ENCODE measurements around the gene RFX1. TPM values are rescaled to one million over a fixed set of nuclear protein-coding genes. Genes with fewer than 3 reads are reported as not detected.
"Not testable (repeated sequence)": the region's sequence is repeated elsewhere in the genome, so short reads cannot be mapped to it uniquely, and the experiment has no call there.

Gene RFX1
- total RNA-seq, 1 donor from 2014 or later: 15.2 TPM

DNA sequence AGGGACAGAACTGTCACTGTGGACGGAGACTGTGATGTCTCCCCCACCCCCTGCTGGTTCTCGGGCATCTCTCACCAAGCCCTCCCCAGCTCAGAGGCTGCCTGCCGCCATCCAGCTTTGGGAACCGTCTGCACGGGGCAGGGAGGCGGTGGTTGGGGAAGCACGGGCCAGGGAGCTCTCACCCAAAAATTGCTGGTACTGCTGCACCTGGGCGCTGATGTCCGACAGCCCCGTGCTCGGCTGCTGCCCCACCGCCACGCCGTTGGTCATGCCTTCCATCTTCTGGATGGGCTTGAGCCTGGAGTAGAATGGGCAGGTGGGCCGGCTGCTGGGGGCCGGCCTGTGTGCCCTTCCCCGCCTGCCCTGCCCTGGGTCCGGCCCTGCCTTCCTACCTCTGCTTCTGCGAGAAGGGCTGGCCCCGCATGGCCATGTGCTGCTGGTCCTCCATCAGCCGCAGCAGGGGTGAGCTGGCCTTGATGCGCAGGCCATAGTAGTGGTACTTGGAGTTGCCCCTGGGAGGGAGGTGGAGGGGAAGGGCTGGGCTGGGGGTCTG lies 37.7 kb downstream of the RFX1 start:
- H3K4me3 ChIP-seq: no peak overlapping the region
- H3K27ac ChIP-seq (replicated peaks): no peak overlapping the region
- H3K36me3 ChIP-seq: peaks cover 96% of the 10 kb centered on the region
- no peak for DNase-seq
- no peaks in the 10 kb centered on the region for H3K9me3 ChIP-seq (replicated peaks)
- TF ChIP-seq, protein P1, sequence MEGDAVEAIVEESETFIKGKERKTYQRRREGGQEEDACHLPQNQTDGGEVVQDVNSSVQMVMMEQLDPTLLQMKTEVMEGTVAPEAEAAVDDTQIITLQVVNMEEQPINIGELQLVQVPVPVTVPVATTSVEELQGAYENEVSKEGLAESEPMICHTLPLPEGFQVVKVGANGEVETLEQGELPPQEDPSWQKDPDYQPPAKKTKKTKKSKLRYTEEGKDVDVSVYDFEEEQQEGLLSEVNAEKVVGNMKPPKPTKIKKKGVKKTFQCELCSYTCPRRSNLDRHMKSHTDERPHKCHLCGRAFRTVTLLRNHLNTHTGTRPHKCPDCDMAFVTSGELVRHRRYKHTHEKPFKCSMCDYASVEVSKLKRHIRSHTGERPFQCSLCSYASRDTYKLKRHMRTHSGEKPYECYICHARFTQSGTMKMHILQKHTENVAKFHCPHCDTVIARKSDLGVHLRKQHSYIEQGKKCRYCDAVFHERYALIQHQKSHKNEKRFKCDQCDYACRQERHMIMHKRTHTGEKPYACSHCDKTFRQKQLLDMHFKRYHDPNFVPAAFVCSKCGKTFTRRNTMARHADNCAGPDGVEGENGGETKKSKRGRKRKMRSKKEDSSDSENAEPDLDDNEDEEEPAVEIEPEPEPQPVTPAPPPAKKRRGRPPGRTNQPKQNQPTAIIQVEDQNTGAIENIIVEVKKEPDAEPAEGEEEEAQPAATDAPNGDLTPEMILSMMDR (IDR thresholded peaks at IDR 0.05; ENCODE audit: borderline replicate concordance): no peak
- intact Hi-C loops (cut with micrococcal nuclease): no loop called here
- no peaks in the 10 kb centered on the region for H3K4me1 ChIP-seq
- H3K27me3 ChIP-seq (ENCODE audit: low read depth): no peaks in the 10 kb centered on the region

DNA sequence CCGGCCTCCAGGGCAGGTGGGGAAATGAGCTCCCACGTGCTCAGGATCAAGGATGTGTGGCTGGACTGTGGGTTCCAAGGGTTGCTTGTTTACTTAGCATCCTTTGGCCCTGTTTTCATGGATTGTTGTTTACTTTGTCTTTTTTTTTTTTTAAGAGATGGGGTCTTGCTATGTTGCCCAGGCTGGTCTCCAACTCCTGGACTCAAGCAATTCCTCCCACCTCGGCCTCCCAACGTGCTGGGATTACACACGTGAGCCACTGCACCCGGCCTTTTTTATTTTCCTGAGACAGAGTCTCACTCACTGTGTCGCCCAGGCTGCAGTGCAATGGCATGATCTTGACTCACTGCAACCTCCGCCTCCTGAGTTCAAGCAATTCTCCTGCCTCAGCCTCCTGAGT lies 38.9 kb downstream of the RFX1 start:
- H3K4me3 ChIP-seq; H3K27ac ChIP-seq (replicated peaks); H3K4me1 ChIP-seq; H3K9me3 ChIP-seq (replicated peaks); intact Hi-C loops (cut with micrococcal nuclease); DNase-seq; H3K27me3 ChIP-seq (ENCODE audit: low read depth): not testable (repeated sequence)
- H3K36me3 ChIP-seq: peaks cover 96% of the 10 kb centered on the region

DNA sequence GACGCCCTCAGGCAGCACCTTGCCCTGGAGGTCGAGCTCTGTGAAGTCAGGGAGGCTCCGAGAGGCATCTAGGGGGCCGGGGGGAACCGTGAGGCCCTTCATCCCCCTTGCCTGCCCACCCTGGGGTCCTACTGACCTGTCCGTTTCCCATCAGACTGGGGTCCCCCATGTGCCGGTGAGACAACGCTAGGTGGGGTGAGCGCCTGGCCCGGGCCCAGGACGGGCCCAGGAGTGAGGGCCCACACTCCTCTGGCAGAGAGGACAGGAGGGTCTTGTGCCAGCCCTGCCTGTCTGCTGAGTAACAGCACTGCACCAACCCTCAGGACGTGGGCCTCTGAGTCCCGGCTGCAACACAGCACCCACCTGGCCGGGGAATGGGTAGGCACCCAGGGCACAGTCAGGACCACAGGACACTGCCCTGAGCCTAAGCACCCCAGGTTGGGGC lies 39.4 kb downstream of the RFX1 start:
- intact Hi-C loops (cut with micrococcal nuclease): no loop called here
- no peaks in the 10 kb centered on the region for H3K4me1 ChIP-seq
- no peaks in the 10 kb centered on the region for H3K27me3 ChIP-seq (ENCODE audit: low read depth)
- H3K4me3 ChIP-seq: no peak overlapping the region
- TF ChIP-seq, protein P1 (IDR thresholded peaks at IDR 0.05; ENCODE audit: borderline replicate concordance): no peak
- no peak for DNase-seq
- H3K9me3 ChIP-seq (replicated peaks): no peaks in the 10 kb centered on the region
- H3K27ac ChIP-seq (replicated peaks): no peak overlapping the region
- peaks cover 96% of the 10 kb centered on the region for H3K36me3 ChIP-seq

DNA sequence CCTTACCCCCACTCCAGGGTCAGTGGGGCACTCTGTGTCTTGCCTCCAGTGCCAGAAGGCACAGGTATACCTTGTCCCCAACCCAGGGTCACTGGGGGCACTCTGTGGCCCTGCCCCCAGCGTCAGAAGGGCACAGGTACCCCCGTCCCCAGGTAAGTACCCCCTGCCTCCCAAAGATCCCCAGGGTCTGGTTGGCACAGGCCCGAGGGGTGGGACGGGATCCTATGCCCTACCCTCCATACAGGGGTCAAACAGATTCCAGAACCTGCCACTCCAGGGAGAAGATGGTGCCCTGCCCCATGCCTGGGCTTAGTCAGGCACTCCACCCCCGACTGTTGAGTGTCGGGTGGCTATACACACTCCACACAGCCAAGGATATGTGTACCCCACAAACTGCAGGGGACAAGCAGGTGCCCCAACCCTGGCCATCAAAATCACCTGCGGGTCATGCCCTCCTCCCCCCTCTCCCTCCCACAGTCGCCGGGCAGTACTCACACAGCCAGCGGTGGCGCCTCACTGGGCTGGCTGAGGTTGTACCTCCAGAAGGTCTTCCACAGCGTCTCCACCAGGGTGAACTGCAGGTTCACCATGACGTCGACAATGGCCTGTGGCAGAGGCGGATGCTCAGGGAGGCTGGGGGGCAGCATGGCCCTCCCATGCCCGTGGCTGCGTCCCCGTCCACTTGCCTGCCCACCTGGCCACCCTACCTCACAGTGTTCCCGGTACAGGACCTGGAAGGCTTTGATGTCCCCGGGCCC lies 40.0 kb downstream of the RFX1 start:
- intact Hi-C loops (cut with micrococcal nuclease): no loop called here
- no peaks in the 10 kb centered on the region for H3K9me3 ChIP-seq (replicated peaks)
- H3K36me3 ChIP-seq: peaks cover 95% of the 10 kb centered on the region
- no peaks in the 10 kb centered on the region for H3K27me3 ChIP-seq (ENCODE audit: low read depth)
- TF ChIP-seq, protein P1 (IDR thresholded peaks at IDR 0.05; ENCODE audit: borderline replicate concordance): no peak
- no peaks in the 10 kb centered on the region for H3K4me1 ChIP-seq
- DNase-seq: no peak
- no peak overlapping the region for H3K4me3 ChIP-seq
- H3K27ac ChIP-seq (replicated peaks): no peak overlapping the region

DNA sequence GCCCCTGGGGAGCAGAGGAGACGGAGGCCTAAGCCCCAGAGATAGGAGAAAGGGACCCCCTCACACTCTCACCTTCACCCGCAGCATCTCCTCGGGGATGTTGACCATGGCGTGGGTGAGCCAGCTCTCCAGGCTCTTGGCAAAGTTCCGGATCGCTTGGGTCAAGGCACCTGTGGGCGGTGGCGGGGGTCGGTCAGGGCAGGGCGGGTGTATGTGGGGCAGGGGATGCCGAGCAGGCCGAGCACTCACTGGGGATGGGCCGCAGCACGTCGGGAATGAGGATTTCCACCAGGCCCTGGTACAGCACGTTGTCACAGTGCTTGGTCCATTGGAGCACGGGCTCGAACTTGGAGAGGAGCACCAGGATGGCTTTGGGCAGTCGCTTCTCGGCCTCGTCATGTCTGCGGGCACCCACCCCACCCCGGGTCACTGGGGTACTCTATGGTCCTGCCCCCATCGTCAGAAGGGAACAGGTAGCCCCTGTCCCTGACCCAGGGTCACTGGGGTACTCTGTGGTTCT lies 40.7 kb downstream of the RFX1 start:
- DNase-seq: no peak
- TF ChIP-seq, protein P1 (IDR thresholded peaks at IDR 0.05; ENCODE audit: borderline replicate concordance): no peak
- H3K9me3 ChIP-seq (replicated peaks): no peaks in the 10 kb centered on the region
- no peaks in the 10 kb centered on the region for H3K4me1 ChIP-seq
- H3K4me3 ChIP-seq: no peak overlapping the region
- H3K36me3 ChIP-seq: peaks cover 95% of the 10 kb centered on the region
- H3K27me3 ChIP-seq (ENCODE audit: low read depth): no peaks in the 10 kb centered on the region
- intact Hi-C loops (cut with micrococcal nuclease): no loop called here
- H3K27ac ChIP-seq (replicated peaks): no peak overlapping the region

DNA sequence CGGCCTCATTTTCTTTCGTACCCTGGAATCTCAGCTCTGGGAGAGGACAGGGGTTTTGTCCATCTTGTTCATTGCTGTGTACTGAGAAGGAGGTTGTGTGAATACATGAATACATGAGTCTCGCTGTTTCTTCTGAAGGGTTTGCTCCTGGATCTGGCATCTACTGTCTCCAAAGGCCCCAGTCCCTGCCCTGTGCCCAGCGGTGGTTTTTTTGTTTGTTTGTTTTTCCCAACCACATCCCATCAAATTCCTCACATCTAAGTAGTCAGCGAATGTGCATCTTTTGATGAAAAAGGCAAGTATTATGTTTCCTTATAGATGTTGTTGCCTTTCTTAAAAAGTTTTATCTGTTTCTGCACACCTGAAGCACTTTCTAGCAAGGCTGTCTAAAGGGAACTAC lies 41.3 kb downstream of the RFX1 start:
- no peaks in the 10 kb centered on the region for H3K9me3 ChIP-seq (replicated peaks)
- intact Hi-C loops (cut with micrococcal nuclease): no loop called here
- H3K4me1 ChIP-seq: no peaks in the 10 kb centered on the region
- H3K36me3 ChIP-seq: peaks cover 95% of the 10 kb centered on the region
- H3K4me3 ChIP-seq: no peak overlapping the region
- DNase-seq: no peak
- TF ChIP-seq, protein P1 (IDR thresholded peaks at IDR 0.05; ENCODE audit: borderline replicate concordance): no peak
- H3K27ac ChIP-seq (replicated peaks): no peak overlapping the region
- H3K27me3 ChIP-seq (ENCODE audit: low read depth): no peaks in the 10 kb centered on the region
